GOT3 (cell line): ENCODE measurements around the gene REXO4.
A peak's percentile ranks its signal among the peaks of the same experiment; 100 is the strongest.
"Not testable (repeated sequence)": the region's sequence is repeated elsewhere in the genome, so short reads cannot be mapped to it uniquely, and the experiment has no call there.

ENCODE experiments used
- DNase-seq: peaks from one replicate; lab custom pipeline; 2025; ENCODE audit warnings: mixed read lengths; lab: John Stamatoyannopoulos, UW

The REXO4 gene, protein sequence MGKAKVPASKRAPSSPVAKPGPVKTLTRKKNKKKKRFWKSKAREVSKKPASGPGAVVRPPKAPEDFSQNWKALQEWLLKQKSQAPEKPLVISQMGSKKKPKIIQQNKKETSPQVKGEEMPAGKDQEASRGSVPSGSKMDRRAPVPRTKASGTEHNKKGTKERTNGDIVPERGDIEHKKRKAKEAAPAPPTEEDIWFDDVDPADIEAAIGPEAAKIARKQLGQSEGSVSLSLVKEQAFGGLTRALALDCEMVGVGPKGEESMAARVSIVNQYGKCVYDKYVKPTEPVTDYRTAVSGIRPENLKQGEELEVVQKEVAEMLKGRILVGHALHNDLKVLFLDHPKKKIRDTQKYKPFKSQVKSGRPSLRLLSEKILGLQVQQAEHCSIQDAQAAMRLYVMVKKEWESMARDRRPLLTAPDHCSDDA

DNA sequence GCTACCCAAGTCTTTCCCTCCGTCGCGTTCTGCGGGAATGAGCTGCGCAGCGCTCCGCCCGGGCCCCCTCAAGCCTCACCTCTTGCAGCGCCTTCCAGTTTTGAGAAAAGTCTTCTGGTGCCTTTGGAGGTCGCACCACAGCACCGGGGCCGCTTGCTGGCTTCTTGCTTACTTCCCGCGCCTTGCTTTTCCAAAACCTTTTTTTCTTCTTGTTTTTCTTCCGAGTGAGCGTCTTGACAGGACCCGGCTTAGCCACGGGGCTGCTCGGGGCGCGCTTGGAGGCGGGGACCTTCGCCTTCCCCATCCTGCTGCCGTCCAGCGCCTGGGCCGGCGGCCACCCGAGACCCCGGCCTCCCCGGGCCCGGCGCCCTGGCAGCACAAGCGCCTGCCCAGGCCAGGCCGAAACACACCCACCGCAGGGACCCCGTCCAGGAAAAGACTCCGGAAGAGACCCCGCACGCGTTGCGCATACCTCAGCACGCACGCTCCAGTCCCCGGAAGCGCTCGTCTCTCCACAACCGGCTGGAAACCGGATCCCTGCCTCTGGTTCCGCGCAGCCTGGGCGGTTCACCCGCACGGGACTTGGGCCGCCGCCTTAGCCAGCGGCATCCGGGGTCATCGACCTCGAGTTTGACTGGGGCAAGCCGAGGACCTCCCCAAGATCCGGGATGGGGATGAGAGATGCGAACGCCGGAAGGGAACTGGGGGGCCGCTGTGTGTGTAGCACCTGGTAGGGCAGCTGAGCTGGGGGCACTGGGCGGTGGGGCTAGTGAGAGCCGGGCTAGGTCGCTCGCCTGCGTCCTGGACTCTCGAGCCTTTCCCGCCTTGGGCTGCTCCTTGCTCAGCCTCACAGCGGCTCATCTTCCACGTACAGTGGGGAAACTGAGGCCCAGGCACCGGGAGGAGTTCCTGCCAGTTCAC, at the start of gene REXO4:
Gene REXO4, minus strand, starts transcription at position 470 of the 921 bp plus-strand sequence. Its CDS starts 166 bp downstream, at position 304.
- peak; percentile 56 for DNase-seq

DNA sequence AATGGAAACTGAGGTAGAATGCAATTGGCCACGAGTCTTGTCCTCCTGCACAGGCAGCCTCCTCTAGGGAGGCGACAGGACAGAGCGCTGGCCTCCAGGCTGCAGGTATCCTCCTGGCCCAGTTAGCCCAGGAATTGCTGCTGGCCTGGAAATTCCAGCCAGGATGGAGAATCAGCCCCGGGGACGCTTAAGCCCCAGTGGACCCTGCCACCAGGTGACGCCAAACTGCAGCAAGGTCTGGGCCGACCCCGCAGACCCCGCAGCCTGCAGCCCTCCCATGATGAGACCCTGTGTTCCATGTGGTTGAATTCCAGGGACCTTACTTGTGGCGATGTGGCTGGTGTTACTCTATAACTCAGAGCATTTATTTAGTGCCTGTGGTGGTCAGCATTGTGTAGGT, 49.3 kb upstream of the REXO4 start:
- no peak for DNase-seq

DNA sequence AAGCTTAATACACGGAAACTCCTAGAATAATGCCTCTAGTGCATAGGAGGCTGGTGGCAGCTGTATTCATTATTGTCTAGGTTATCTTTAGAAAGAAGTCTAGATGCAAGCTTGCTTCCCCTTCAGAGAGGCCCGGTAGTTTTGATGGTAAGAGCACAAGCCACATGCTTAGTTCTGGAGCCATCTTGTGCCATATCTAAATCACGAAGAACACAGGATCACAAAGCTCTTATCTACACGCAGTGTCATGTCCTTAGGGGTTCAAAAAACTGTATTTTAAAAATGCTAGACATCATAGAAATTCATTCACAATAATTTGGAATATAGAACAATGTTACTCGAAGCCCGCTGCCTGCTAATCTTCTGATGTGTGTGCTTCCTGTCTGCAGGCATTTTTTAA, 48.2 kb upstream of the REXO4 start:
- DNase-seq = no peak

DNA sequence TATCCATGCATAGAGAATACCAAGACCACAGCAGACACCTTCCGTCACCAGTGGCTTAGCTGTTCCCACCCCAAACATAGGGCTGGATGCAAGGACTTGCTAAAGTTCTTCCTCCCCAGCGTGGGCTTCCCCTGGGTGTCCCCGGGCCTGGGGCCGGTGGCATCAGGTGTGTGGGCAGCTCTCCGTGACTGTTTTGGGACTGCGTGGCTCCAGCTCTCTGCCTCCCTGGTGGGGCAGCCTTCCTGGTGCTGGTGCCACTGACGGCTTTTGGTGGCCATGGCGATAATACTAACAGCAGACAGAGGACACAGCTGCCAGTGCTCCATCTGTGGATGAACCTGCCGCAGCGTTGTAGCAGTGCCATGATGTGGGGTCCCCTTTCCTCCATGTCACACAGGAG, 46.8 kb upstream of the REXO4 start:
- DNase-seq = no peak

DNA sequence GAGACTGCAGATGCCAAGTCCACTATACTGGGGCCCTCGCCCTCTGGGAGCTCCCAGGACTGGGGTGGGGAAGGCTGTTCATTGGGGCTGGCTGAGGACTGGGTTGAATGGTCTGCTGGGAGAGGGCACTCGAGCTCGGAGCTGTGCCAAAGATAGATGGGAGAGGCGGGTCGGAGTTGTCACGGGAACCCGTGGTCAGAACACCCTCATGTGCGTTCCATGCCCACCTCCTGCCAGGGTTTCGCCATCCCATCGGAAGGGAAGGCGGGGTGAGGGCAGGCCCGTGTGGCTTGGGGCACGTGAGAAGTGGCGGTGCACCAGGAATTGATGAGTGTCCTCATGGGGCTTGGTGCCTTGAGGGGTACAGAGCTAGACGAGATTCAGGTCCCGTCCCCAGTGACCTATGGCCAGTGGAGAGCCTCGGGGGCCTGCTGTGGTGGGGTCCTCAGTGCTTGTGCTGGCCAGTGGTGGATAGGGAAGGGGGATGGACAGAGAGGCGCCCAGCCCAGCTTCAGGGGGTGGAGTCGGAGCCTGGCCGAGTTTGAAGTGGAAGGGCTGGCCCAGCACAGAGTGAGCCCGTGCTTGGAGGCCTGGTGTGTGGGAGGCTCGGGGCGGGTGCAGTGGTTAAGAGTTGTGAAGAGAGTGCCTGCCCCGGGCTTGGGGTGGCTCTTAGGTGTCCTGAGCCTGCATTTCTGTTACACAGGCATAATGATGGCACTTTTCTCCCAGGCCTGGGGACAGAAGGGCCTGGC, 46.2 kb upstream of the REXO4 start:
- no peak for DNase-seq

DNA sequence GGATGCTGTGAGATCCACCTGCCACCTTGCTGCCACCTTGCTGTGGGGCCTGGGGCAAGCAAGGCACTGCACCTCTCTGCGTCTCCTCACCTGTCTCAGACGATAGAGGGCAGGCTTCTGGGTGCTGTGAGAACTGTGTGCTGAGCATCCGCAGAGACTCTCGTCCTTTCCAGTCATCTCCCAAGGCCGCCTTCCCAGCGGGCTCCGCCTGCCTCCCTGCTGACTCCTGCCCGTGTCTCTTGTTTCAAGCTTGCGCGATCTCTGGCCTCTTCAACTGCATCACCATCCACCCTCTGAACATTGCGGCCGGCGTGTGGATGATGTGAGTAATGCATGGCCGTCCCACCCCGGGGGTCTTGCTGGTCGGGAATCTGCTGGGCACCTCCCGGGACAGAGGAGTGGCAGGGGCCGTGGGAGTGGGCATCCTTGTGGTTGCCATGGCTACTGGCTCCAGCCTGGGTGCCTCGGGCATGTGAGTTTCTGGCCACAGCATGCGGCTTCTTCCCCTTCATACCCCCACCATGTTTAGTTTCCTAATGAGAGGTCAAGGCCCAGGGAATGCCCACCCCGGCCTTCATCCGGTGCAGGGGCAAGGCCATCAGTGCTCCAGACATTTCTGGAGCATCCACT, 45.5 kb upstream of the REXO4 start:
- no peak for DNase-seq

DNA sequence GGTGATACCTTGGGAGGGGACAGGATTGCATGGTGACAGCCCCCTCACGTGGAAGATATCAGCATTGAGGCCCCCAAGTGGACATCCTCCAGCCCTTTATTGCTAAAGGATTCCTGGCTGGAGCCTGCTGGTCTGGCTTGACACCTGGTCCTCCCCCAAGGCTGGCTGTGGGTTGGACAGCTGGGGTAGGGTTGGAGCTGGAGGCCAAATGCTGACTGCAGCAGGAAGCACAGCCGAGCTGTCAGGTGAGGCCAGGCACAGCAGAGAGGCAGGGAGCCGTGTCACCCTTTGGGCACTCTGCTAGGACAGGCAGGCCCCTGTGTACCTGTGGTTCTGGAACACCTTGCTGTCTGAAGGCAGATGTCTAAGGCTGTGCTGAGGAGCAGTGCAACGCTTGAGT, 44.2 kb upstream of the REXO4 start:
- DNase-seq = no peak

DNA sequence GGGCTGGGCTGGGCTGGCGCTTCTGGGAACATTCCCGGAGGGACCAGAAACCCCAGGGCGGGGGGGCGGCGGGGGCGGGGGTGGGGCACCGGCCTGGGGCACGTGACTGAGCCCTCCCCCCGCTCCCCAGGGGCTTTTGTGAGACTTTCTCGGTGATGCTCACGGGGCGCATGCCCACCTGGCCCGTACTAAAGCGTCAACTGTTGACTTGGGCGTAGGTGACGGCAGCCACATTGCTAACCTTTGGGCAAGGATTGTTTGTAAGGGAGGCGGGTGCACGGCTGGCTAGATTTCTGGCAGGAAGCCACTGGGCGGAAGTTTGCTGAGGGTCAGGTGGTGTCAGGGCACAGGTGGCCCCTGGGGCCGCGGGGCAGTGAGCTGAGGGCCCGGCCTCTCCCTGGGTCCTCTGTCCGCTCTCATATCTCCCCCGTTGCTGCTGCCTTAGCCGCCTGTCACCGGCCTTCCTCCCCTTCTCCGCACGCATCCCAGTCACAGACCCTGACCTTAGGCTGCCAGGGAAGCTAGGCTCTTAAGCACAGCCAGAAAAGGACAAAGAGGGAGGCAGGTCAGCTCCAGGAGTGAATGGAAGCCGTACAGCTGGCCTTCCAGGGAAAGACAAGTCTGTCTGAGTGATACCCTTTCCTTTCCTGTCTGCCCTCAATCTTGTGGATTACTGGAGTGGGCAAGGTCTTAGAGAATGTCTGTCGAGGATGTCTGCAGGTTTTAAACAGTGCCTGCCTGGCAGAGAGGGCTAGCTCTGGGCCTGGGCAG, 42.8 kb upstream of the REXO4 start:
- DNase-seq = no peak

DNA sequence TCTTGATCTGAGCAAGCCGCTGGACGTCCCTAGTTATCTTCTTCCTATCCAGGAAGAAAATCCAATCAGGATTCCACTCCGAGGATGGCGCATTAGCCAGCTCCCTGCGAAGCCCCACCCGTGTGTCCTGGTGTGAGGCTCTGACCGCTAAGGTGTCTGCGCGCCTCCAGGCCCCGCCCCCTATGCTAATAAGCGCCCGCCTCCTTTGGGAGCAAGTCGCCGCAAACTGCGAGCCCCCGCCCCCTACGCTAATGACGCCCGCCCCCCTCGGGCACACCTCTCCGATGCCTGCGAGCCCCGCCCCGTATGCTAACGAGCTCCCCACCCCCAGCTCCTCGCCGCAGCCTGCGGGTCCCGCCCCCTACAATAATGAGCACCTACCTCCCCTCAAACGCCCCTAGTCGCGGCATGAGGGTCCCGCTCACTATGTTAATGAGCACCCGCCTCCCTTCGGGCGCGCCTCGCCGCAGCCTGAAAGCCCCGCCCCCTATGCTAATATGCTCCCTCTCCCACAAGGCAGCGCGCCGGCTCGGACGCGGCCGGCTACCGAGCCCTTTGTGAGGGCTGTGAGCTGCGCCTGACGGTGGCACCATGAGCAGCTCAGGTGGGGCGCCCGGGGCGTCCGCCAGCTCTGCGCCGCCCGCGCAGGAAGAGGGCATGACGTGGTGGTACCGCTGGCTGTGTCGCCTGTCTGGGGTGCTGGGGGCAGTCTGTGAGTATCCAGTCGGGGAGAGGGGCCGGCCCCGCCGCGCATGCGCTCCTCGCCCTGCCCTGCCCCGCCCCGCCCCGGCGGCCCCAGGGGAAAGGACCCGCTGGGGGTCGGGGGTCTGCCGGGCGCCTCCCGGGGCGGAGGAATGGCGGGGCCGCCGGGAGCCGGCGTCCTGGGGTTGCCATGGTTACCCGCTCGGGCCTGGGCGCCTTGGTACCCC, 41.9 kb upstream of the REXO4 start, which contains the start of gene CACFD1:
Gene CACFD1, plus strand, starts transcription at position 503 of the 929 bp plus-strand sequence. Its CDS starts 89 bp downstream, at position 592.
- DNase-seq = peak; percentile 37

DNA sequence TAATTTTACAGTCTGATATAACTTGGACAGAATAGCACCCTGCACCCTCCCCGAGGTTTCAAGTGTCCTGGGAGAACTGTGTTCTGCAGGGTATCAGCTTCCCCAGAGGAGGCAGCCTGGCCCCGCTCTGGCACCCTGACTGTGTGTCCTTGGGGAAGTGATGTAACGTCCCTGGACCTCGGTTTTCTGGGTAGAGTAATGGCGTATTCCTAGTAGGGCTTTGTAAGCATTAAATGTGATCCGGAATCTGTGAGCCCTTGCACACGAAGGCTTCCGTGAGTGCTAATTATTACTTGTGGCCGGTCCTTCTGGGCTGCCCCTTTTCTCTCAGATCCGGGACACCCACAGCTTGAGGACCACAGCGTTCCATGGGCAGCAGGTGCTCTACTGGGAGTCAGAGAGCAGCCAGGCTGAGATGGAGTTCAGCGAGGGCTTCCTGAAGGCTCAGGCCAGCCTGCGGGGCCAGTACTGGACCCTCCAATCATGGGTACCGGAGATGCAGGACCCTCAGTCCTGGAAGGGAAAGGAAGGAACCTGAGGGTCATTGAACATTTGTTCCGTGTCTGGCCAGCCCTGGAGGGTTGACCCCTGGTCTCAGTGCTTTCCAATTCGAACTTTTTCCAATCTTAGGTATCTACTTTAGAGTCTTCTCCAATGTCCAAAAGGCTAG, 41.0 kb upstream of the REXO4 start:
- no peak for DNase-seq

DNA sequence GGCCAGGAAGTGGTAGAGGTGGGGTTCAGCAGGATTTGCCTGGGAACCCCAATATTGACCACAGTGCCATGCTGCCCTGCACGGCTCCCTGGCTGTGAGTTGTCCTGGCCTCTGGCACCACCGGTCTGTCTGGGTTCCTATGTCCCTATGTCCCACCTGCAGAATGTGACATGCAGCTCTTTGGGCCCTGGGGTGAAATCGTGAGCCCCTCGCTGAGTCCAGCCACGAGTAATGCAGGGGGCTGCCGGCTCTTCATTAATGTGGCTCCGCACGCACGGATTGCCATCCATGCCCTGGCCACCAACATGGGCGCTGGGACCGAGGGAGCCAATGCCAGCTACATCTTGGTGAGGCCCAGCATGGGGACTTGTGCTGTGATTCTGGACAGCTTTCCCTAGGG, 39.9 kb upstream of the REXO4 start:
- no peak for DNase-seq

DNA sequence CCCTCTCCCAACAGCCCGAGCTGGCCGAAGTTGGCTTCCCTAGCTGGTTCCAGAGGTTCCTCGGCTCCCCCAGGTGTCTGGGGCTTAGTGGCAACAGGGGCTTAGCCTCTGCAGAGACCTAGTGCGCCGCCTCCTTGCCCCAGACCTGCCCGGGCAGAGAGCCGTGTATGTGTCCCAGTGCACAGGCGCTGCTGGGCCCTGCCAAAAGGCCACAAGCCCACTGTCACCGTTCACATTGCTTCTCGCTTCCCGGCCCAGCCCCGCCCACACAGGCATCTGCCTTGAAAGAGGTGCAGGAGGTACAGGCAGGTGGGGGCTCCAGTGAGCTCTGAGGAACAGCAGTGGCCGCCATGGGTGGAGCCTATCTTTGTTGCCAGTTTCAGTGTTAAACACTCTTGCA, 39.4 kb upstream of the REXO4 start:
- DNase-seq = no peak

DNA sequence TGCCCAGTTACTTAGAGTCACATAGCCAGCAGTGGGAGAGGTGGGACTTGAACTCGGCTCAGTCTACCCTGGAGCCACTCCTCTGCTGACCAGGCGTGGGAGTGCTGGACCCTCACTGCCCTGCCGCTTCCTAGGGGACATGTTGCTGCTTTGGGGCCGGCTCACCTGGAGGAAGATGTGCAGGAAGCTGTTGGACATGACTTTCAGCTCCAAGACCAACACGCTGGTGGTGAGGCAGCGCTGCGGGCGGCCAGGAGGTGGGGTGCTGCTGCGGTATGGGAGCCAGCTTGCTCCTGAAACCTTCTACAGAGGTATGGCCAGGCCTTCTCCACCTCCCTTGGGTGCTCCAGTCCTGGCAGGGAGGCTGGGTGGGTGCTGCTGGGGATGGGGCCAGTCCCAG, 38.6 kb upstream of the REXO4 start:
- no peak for DNase-seq

DNA sequence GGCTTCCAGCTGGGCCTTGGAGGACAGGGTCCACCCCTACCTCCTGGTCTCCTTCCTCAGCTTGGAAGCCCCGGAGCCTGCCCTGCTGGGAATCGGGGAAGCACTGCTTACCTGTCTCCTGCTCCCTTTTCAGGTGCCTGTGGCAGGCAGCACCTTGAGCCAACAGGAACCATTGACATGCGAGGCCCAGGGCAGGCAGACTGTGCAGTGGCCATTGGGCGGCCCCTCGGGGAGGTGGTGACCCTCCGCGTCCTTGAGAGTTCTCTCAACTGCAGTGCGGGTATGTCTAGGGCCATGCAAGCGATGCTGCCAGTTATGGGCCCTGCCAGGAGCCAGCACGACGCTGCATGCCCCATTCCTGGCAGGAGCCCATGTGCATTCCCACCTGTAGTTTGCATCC, 38.1 kb upstream of the REXO4 start:
- no peak for DNase-seq

DNA sequence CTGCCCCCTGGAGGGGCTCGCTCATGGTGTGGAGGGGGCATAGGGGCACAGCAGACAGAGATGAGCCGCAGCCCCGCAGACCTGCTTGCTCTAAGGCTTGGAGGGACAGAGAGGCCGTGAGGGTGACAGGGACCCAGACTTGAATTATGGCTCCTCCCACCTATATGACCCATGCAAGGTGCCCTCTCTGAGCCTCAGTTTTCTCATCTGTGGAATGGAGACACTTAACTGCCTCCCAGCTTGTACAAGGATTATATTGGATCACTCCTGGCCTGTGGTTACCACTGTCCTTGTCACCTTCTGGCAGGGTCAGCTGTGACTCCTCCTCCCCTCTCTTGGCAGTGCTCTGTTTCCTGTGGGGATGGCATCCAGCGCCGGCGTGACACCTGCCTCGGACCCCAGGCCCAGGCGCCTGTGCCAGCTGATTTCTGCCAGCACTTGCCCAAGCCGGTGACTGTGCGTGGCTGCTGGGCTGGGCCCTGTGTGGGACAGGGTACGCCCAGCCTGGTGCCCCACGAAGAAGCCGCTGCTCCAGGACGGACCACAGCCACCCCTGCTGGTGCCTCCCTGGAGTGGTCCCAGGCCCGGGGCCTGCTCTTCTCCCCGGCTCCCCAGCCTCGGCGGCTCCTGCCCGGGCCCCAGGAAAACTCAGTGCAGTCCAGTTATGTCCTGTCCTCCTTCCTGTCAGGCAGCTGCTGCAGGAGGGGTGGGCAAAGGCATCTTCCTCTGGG, 37.3 kb upstream of the REXO4 start:
- DNase-seq = no peak

DNA sequence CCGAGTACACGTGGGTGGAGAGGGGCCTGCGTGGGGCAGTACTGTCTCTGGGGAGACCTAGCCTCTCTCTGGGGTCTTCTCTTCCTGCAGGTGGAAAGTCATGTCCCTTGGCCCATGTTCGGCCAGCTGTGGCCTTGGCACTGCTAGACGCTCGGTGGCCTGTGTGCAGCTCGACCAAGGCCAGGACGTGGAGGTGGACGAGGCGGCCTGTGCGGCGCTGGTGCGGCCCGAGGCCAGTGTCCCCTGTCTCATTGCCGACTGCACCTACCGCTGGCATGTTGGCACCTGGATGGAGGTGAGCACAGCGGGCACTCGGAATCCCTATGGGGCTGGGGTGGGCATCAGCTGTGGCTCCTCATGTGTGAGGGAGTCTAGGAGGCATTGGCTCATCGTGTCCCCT, 36.5 kb upstream of the REXO4 start:
- no peak for DNase-seq

DNA sequence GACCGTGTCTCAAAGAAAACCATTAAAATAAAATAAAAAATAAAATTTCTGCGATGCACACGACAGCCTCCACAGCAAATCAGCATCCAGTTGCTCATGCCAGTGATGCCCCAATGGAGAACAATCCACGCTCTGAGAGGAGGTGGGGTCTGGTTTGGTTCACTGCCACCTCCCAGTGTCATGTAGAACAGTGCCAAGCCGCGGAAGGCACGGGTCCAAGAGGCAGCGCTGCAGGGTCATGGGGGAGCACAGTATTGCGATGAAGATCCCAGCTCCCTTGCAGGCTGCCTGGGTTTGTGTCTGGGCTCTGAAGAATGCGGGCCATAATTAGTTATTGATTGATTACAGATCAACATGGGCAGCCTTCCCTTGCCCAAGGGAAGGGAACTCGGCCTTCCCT, 35.8 kb upstream of the REXO4 start:
- no peak for DNase-seq

DNA sequence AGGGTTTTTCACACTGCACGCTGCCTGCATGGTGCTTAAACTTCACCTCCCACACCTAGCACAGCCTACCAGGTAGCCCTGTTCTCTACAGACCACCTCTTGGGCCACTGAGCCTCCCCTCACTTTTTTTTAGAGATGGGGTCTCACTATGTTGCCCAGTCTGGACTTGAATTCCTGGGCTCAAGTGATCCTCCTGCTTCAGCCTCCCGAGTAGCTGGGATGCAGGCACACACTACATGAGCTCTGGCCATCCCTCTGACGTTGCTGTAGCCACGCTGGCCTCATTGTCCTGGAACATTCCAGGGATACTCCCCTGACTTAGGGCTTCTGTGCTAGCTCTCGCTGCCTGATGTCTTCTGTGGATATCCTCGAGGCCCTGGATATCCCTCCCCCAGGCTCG, 34.8 kb upstream of the REXO4 start:
- DNase-seq = no peak

DNA sequence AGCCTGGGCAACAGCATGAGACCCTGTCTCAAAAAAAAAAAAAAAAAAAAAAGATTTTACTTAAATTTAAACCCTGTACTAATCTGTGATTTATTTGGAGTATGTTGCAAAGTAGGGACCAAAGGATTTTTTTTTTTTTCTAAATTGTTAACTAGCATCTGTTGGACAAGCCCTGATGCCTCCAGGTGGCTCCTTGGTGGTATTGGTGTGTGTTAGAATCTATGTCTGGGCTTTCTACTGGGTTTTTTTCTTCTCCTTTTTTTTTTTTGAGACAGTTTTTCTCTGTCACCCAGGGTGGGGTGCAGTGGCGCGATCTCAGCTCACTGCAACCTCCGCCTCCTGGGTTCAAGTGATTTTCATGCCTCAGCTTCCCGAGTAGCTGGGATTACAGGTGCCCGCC, 34.1 kb upstream of the REXO4 start:
- not testable (repeated sequence) for DNase-seq
